Subcutaneous adipose tissue (tissue), 4 donors: ENCODE data around the gene CENPF. TPM values are rescaled to one million over a fixed set of nuclear protein-coding genes. Genes with fewer than 3 reads are reported as not detected.

Experiments used
- CTCF ChIP-seq: fragments of 450-650 bp; IDR thresholded peaks from one replicate; pipeline ENCODE4 v1.5.1; 2016; ENCODE audit warnings: low read depth, mild to moderate bottlenecking, control low read depth, antibody characterized with exemption, moderate library complexity
- total RNA-seq, 4 donors: library from RNA; depleted of rRNA; stranded (reverse); fragments of >200 nt; gene quantifications; one replicate each; pipeline ENCODE4 v1.1.0, GENCODE V29; 2016

Gene CENPF
- total RNA-seq, 4 donors from 2014 or later: 1.7 to 5.1 (median 3.1) TPM

- no peak for TF ChIP-seq CTCF
These were observed 13.9 kb upstream of the CENPF start for GRCh38 chr1:214588963-214589597.

GRCh38 chr1:214590696-214591095, 12.3 kb upstream of the CENPF start:
- TF ChIP-seq CTCF: no peak

- TF ChIP-seq CTCF: no peak
These were observed 9.8 kb upstream of the CENPF start for GRCh38 chr1:214593158-214593557.

- no peak for TF ChIP-seq CTCF
These were observed 841 bp downstream of the CENPF start for GRCh38 chr1:214603819-214604252.

- TF ChIP-seq CTCF: no peak
These were observed 1.5 kb downstream of the CENPF start for GRCh38 chr1:214604523-214604922.

- TF ChIP-seq CTCF: no peak
These were observed 6.7 kb downstream of the CENPF start for GRCh38 chr1:214609692-214610091.

- TF ChIP-seq CTCF: no peak
These were observed 12.1 kb downstream of the CENPF start for GRCh38 chr1:214615109-214615508.
